HEK293 (cell line): Measurements from ENCODE around the gene FIP1L1.
"Not testable (repeated sequence)": the region's sequence is repeated elsewhere in the genome, so short reads cannot be mapped to it uniquely, and the experiment has no call there.

Experiments used
- CTCF ChIA-PET: fragments of 350-600 bp; formaldehyde crosslinking; extraction: SDS; loops from one replicate; lab custom pipeline; 2021; ENCODE audit warnings: antibody characterized with exemption; lab: Yijun Ruan, JAX
- POLR2A ChIA-PET: fragments of 300-600 bp; formaldehyde crosslinking; extraction: SDS; loops from one replicate; lab custom pipeline; 2020; ENCODE audit warnings: antibody characterized with exemption, inconsistent platforms; lab: Yijun Ruan, JAX
- H3K27ac ChIP-seq: fragments of 200-500 bp; sonication (Bioruptor generic); 2 replicates; pipeline ENCODE4 v1.5.1; 2014; ENCODE audit warnings: low read depth, low read length, control low read depth, inconsistent platforms; ENCODE audit errors: extremely low read depth
- H3K36me3 ChIP-seq, 2 experiments: fragments of 200-500 bp in 1 of 2; sonication (Bioruptor generic) in 1 of 2; 1 replicate in 1 of 2; 2 replicates in 1 of 2; pipeline ENCODE4 v1.5.1; 2014 to 2017; ENCODE audit warnings: inconsistent platforms in 2 of 2, low read length in 2 of 2; ENCODE audit not compliant: control insufficient read depth in 2 of 2, insufficient read depth in 1 of 2
- H3K4me1 ChIP-seq: fragments of 200-500 bp; sonication (Bioruptor generic); 2 replicates; pipeline ENCODE4 v1.5.1; 2014; ENCODE audit warnings: mild to moderate bottlenecking, low read length, inconsistent platforms; ENCODE audit not compliant: control insufficient read depth, insufficient read depth
- H3K4me3 ChIP-seq: 2 replicates; pipeline ENCODE4 v1.5.1; 2011; ENCODE audit warnings: low read depth, mild to moderate bottlenecking, control low read depth, low read length, moderate library complexity
- H3K9me3 ChIP-seq: fragments of 200-500 bp; sonication (Bioruptor generic); 2 replicates; pipeline ENCODE4 v1.5.1; 2014; ENCODE audit warnings: low read depth, low read length, inconsistent platforms; ENCODE audit not compliant: control insufficient read depth, insufficient read depth
- GLI2 ChIP-seq: fragments of 450-650 bp; formaldehyde crosslinking; IDR thresholded peaks from 2 replicates; pipeline ENCODE4; 2017; ENCODE audit warnings: missing biosample characterization, missing genetic modification characterization, low read depth, borderline replicate concordance
- IKZF3 ChIP-seq: fragments of 450-650 bp; IDR thresholded peaks from 2 replicates; pipeline ENCODE4 v1.5.0; 2018; ENCODE audit warnings: missing biosample characterization, mild to moderate bottlenecking, missing genetic modification characterization, moderate library complexity
- ZNF2 ChIP-seq: fragments of 450-650 bp; formaldehyde crosslinking; IDR thresholded peaks from 2 replicates; pipeline ENCODE4 v1.5.1; 2016; ENCODE audit warnings: missing biosample characterization, missing genetic modification characterization
- ZNF248 ChIP-seq: fragments of 450-650 bp; formaldehyde crosslinking; IDR thresholded peaks from 2 replicates; pipeline ENCODE4 v1.5.1; 2017; ENCODE audit warnings: missing biosample characterization, missing genetic modification characterization
- ZNF350 ChIP-seq: fragments of 450-650 bp; formaldehyde crosslinking; IDR thresholded peaks from 2 replicates; pipeline ENCODE4 v1.5.0; 2017; ENCODE audit warnings: missing biosample characterization, mild to moderate bottlenecking, missing genetic modification characterization
- ZNF416 ChIP-seq: fragments of 450-650 bp; formaldehyde crosslinking; IDR thresholded peaks from 2 replicates; pipeline ENCODE4 v1.5.1; 2016; ENCODE audit warnings: missing biosample characterization, missing genetic modification characterization
- ZNF518A ChIP-seq: fragments of 450-650 bp; formaldehyde crosslinking; conservative IDR thresholded peaks from 2 replicates; pipeline ENCODE4 v1.5.1; 2016; ENCODE audit warnings: low read depth, missing biosample characterization, missing genetic modification characterization
- ZNF555 ChIP-seq: fragments of 450-650 bp; formaldehyde crosslinking; conservative IDR thresholded peaks from 2 replicates; pipeline ENCODE4 v1.5.1; 2017; ENCODE audit warnings: missing biosample characterization, mild to moderate bottlenecking, missing genetic modification characterization, inconsistent platforms
- ZNF560 ChIP-seq: fragments of 450-650 bp; formaldehyde crosslinking; IDR thresholded peaks from 2 replicates; pipeline ENCODE4 v1.5.1; 2017; ENCODE audit warnings: missing biosample characterization, missing genetic modification characterization, borderline replicate concordance
- ZNF701 ChIP-seq: fragments of 450-650 bp; formaldehyde crosslinking; IDR thresholded peaks from 2 replicates; pipeline ENCODE4 v1.5.1; 2016; ENCODE audit warnings: missing biosample characterization, missing genetic modification characterization
- ZNF792 ChIP-seq: fragments of 450-650 bp; formaldehyde crosslinking; IDR thresholded peaks from 2 replicates; pipeline ENCODE4 v1.5.1; 2016; ENCODE audit warnings: missing biosample characterization, missing genetic modification characterization
- TF ChIP-seq, protein P1 (sequence below): fragments of 450-650 bp; formaldehyde crosslinking; IDR thresholded peaks from 2 replicates; pipeline ENCODE4 v1.5.1; 2016; ENCODE audit warnings: missing biosample characterization, missing genetic modification characterization
- TF ChIP-seq, protein P2 (sequence below): fragments of 450-650 bp; IDR thresholded peaks from 2 replicates; pipeline ENCODE4 v1.5.1; 2018; ENCODE audit warnings: missing biosample characterization, mild to moderate bottlenecking, missing genetic modification characterization
- TF ChIP-seq, protein P3 (sequence below): fragments of 450-650 bp; formaldehyde crosslinking; IDR thresholded peaks from 2 replicates; pipeline ENCODE4 v1.5.1; 2016; ENCODE audit warnings: missing biosample characterization, missing genetic modification characterization
- TF ChIP-seq, protein P4 (sequence below): fragments of 450-650 bp; formaldehyde crosslinking; IDR thresholded peaks from 2 replicates; pipeline ENCODE4 v1.5.1; 2016; ENCODE audit warnings: missing biosample characterization, missing genetic modification characterization, borderline replicate concordance
- TF ChIP-seq, protein P5 (sequence below): fragments of 450-650 bp; formaldehyde crosslinking; IDR thresholded peaks from 2 replicates; pipeline ENCODE4 v1.5.1; 2017; ENCODE audit warnings: missing biosample characterization, missing genetic modification characterization

FIP1L1 gene

DNA sequence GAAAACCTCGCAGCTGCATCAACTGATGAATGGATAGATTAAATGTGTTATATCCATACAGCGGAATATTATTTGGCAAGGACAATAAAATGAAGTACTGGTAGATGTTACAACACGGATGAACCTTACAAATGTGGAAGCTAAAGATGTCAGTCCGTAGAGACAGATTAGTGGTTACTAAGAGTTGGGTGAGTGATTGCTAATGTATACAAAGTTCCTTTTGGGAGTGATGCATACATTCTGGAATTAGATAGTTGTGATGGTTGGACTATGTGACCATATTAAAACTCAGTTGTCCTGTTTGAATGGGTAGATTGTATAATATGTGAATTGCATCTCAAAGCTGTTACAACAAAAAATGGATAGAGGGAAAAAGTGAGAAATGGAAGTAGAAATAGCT lies 2.8 kb downstream of the FIP1L1 start (continued):
- no peak for TF ChIP-seq ZNF248 (tag by site-specific recombination)
- TF ChIP-seq, protein P1, sequence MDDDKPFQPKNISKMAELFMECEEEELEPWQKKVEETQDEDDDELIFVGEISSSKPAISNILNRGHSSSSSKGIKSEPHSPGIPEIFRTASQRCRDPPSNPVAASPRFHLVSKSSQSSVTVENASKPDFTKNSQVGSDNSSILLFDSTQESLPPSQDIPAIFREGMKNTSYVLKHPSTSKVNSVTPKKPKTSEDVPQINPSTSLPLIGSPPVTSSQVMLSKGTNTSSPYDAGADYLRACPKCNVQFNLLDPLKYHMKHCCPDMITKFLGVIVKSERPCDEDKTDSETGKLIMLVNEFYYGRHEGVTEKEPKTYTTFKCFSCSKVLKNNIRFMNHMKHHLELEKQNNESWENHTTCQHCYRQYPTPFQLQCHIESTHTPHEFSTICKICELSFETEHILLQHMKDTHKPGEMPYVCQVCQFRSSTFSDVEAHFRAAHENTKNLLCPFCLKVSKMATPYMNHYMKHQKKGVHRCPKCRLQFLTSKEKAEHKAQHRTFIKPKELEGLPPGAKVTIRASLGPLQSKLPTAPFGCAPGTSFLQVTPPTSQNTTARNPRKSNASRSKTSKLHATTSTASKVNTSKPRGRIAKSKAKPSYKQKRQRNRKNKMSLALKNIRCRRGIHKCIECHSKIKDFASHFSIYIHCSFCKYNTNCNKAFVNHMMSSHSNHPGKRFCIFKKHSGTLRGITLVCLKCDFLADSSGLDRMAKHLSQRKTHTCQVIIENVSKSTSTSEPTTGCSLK (tag by site-specific recombination): no peak
- TF ChIP-seq, protein P2, sequence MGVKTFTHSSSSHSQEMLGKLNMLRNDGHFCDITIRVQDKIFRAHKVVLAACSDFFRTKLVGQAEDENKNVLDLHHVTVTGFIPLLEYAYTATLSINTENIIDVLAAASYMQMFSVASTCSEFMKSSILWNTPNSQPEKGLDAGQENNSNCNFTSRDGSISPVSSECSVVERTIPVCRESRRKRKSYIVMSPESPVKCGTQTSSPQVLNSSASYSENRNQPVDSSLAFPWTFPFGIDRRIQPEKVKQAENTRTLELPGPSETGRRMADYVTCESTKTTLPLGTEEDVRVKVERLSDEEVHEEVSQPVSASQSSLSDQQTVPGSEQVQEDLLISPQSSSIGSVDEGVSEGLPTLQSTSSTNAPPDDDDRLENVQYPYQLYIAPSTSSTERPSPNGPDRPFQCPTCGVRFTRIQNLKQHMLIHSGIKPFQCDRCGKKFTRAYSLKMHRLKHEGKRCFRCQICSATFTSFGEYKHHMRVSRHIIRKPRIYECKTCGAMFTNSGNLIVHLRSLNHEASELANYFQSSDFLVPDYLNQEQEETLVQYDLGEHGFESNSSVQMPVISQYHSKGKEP: no peak
- no peak for TF ChIP-seq IKZF3 (tag by site-specific recombination)
- TF ChIP-seq, protein P3, sequence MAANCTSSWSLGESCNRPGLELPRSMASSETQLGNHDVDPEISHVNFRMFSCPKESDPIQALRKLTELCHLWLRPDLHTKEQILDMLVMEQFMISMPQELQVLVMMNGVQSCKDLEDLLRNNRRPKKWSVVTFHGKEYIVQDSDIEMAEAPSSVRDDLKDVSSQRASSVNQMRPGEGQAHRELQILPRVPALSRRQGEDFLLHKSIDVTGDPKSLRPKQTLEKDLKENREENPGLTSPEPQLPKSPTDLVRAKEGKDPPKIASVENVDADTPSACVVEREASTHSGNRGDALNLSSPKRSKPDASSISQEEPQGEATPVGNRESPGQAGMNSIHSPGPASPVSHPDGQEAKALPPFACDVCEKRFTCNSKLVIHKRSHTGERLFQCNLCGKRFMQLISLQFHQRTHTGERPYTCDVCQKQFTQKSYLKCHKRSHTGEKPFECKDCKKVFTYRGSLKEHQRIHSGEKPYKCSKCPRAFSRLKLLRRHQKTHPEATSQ: no peak
- no peak for TF ChIP-seq ZNF416 (tag by site-specific recombination)
- no peak for TF ChIP-seq ZNF518A (tag by site-specific recombination)

DNA sequence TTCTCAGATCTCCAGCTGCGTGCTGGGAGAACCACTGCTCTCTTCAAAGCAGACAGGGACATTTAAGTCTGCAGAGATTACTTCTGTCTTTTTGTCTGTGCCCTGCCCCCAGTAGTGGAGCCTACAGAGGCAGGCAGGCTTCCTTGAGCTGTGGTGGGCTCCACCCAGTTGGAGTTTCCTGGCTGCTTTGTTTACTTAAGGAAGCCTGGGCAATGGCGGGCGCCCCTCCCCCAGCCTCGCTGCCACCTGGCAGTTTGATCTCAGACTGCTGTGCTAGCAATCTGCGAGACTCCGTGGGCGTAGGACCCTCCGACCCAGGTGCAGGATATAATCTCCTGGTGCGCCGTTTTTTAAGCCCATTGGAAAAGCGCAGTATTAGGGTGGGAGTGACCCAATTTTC lies 32.0 kb downstream of the FIP1L1 start:
- CTCF ChIA-PET, H3K4me3 ChIP-seq, H3K36me3 ChIP-seq, POLR2A ChIA-PET, H3K27ac ChIP-seq, H3K9me3 ChIP-seq, H3K4me1 ChIP-seq: not testable (repeated sequence)

DNA sequence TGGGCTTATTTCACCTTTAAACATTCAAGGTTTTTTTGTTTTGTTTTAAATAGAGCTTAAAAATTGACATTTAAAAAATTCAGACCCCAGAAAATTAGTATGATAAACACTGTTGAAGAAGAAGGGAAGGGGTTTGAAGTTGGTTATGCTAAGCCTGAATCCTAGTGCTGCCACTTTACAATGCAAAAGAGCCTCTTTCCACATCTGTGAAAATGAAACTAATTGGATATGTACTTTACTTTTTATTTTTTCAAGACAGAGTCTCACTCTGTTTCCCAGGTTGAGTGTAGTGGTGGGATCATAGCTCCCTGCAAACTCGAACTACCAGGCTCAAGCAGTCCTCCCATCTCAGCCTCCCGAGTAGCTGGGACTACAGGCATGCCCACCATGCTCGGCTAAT lies 41.8 kb downstream of the FIP1L1 start:
- ChIA-PET CTCF (no interaction called here), POLR2A (no interaction called here)
- H3K27ac ChIP-seq: no peak overlapping the region
- H3K36me3 ChIP-seq: peaks cover 0 to 15% of the 10 kb centered on the region in 2 experiments; a peak in 2 of 3 replicates
- H3K4me3 ChIP-seq: no peak overlapping the region
- no peak for TF ChIP-seq GLI2 (tag by site-specific recombination)
- TF ChIP-seq ZNF555 (tag by site-specific recombination): no peak
- TF ChIP-seq IKZF3 (tag by site-specific recombination): no peak
- no peak for TF ChIP-seq ZNF560 (tag by site-specific recombination)
- TF ChIP-seq, protein P4, sequence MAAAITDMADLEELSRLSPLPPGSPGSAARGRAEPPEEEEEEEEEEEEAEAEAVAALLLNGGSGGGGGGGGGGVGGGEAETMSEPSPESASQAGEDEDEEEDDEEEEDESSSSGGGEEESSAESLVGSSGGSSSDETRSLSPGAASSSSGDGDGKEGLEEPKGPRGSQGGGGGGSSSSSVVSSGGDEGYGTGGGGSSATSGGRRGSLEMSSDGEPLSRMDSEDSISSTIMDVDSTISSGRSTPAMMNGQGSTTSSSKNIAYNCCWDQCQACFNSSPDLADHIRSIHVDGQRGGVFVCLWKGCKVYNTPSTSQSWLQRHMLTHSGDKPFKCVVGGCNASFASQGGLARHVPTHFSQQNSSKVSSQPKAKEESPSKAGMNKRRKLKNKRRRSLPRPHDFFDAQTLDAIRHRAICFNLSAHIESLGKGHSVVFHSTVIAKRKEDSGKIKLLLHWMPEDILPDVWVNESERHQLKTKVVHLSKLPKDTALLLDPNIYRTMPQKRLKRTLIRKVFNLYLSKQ (tag by site-specific recombination): no peak
- no peak for TF ChIP-seq ZNF350 (tag by site-specific recombination)
- TF ChIP-seq ZNF2 (tag by site-specific recombination): no peak
- no peak for TF ChIP-seq ZNF792
- TF ChIP-seq, protein P5, sequence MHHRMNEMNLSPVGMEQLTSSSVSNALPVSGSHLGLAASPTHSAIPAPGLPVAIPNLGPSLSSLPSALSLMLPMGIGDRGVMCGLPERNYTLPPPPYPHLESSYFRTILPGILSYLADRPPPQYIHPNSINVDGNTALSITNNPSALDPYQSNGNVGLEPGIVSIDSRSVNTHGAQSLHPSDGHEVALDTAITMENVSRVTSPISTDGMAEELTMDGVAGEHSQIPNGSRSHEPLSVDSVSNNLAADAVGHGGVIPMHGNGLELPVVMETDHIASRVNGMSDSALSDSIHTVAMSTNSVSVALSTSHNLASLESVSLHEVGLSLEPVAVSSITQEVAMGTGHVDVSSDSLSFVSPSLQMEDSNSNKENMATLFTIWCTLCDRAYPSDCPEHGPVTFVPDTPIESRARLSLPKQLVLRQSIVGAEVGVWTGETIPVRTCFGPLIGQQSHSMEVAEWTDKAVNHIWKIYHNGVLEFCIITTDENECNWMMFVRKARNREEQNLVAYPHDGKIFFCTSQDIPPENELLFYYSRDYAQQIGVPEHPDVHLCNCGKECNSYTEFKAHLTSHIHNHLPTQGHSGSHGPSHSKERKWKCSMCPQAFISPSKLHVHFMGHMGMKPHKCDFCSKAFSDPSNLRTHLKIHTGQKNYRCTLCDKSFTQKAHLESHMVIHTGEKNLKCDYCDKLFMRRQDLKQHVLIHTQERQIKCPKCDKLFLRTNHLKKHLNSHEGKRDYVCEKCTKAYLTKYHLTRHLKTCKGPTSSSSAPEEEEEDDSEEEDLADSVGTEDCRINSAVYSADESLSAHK (tag by site-specific recombination): no peak
- TF ChIP-seq ZNF701 (tag by site-specific recombination): no peak
- no peaks in the 10 kb centered on the region for H3K4me1 ChIP-seq
- no peaks in the 10 kb centered on the region for H3K9me3 ChIP-seq
